Neuronal stem cell (in vitro differentiated cells): ENCODE data around the gene ASZ1.

ENCODE experiments used
- DNase-seq: peaks from one replicate; pipeline ENCODE4 v3.0.0-alpha.2; 2013; ENCODE audit warnings: low spot score
- H2AFZ ChIP-seq: one replicate; pipeline ENCODE4 v1.6.1; 2013; ENCODE audit warnings: mild to moderate bottlenecking, low read length, inconsistent platforms
- H2AK5ac ChIP-seq: 2 replicates; pipeline ENCODE4 v1.6.1; 2013; ENCODE audit warnings: low read depth, mild to moderate bottlenecking, inconsistent platforms, low read length, moderate library complexity, mixed read lengths
- H2BK120ac ChIP-seq: 2 replicates; pipeline ENCODE4 v1.6.1; 2013; ENCODE audit warnings: low read depth, mild to moderate bottlenecking, inconsistent platforms, low read length, moderate library complexity, mixed read lengths
- H2BK12ac ChIP-seq: one replicate; pipeline ENCODE4 v1.6.1; 2013; ENCODE audit warnings: low read length, inconsistent platforms
- H2BK15ac ChIP-seq: 2 replicates; pipeline ENCODE4 v1.6.1; 2013; ENCODE audit warnings: mild to moderate bottlenecking, low read length, inconsistent platforms, mixed read lengths
- H2BK5ac ChIP-seq: one replicate; pipeline ENCODE4 v1.6.1; 2013; ENCODE audit warnings: inconsistent platforms, mild to moderate bottlenecking, low read length, moderate library complexity
- H3K14ac ChIP-seq: one replicate; pipeline ENCODE4 v1.6.1; 2013; ENCODE audit warnings: low read length, inconsistent platforms
- H3K18ac ChIP-seq: 2 replicates; pipeline ENCODE4 v1.6.1; 2013; ENCODE audit warnings: low read length, inconsistent platforms
- H3K23ac ChIP-seq: 2 replicates; pipeline ENCODE4 v1.6.1; 2013; ENCODE audit warnings: low read depth, mild to moderate bottlenecking, mixed read lengths, low read length, inconsistent platforms; ENCODE audit not compliant: poor library complexity
- H3K27ac ChIP-seq: replicated peaks from 3 replicates; pipeline ENCODE4 v1.5.1; 2013; ENCODE audit warnings: low read length, inconsistent platforms
- H3K27me3 ChIP-seq, 3 experiments: 2 replicates each; pipeline ENCODE4 v1.6.1; 2013; ENCODE audit warnings: low read length in 3 of 3, mild to moderate bottlenecking in 2 of 3, inconsistent platforms in 1 of 3, low read depth in 1 of 3, mixed read lengths in 1 of 3, moderate library complexity in 1 of 3; ENCODE audit not compliant: control insufficient read depth in 3 of 3, insufficient read depth in 3 of 3
- H3K36me3 ChIP-seq, 2 donors: replicated peaks in 1 of 2; 2 replicates each; pipeline ENCODE4 v1.6.1; 2013; ENCODE audit warnings: low read length in 2 of 2; ENCODE audit not compliant: control insufficient read depth in 2 of 2, insufficient read depth in 2 of 2
- H3K4ac ChIP-seq: 2 replicates; pipeline ENCODE4 v1.6.1; 2013; ENCODE audit warnings: inconsistent platforms, mild to moderate bottlenecking, low read length, moderate library complexity
- H3K4me1 ChIP-seq, 2 donors: 1 replicate in 1 of 2; 2 replicates in 1 of 2; pipeline ENCODE4 v1.6.1; 2013; ENCODE audit warnings: low read length in 2 of 2, low read depth in 1 of 2; ENCODE audit not compliant: control insufficient read depth in 2 of 2, insufficient read depth in 1 of 2
- H3K4me2 ChIP-seq: one replicate; pipeline ENCODE4 v1.6.1; 2013; ENCODE audit warnings: mild to moderate bottlenecking, low read length, inconsistent platforms; ENCODE audit not compliant: insufficient read depth, poor library complexity, severe bottlenecking
- H3K4me3 ChIP-seq, 2 donors: 2 replicates each; pipeline ENCODE4 v1.5.1; 2013; ENCODE audit warnings: low read length in 2 of 2, mild to moderate bottlenecking in 2 of 2, inconsistent platforms in 1 of 2, moderate library complexity in 1 of 2
- H3K79me1 ChIP-seq: one replicate; pipeline ENCODE4 v1.6.1; 2013; ENCODE audit warnings: low read depth, mild to moderate bottlenecking, inconsistent platforms, low read length, moderate library complexity
- H3K9ac ChIP-seq: one replicate; pipeline ENCODE4 v1.6.1; 2013; ENCODE audit warnings: mild to moderate bottlenecking, low read depth, low read length, inconsistent platforms; ENCODE audit not compliant: poor library complexity
- H3K9me3 ChIP-seq, 2 donors: replicated peaks in 1 of 2; 2 replicates each; pipeline versions ENCODE3 to v1.6.1; 2013; ENCODE audit warnings: low read length in 2 of 2, mild to moderate bottlenecking in 2 of 2, inconsistent platforms in 1 of 2, low read depth in 1 of 2, mixed read lengths in 1 of 2, moderate library complexity in 1 of 2; ENCODE audit not compliant: control insufficient read depth in 2 of 2, insufficient read depth in 1 of 2
- H4K8ac ChIP-seq: one replicate; pipeline ENCODE4 v1.6.1; 2013; ENCODE audit warnings: low read depth, mild to moderate bottlenecking, inconsistent platforms, low read length, moderate library complexity
- H4K91ac ChIP-seq: one replicate; pipeline ENCODE4 v1.6.1; 2013; ENCODE audit warnings: low read length, low read depth, mild to moderate bottlenecking, inconsistent platforms; ENCODE audit not compliant: poor library complexity
- WGBS, 2 donors: extraction: QIAGEN DNeasy Blood & Tissue Kit; methylation state at CpG; one replicate each; pipeline ENCODE4 v1.1.7; 2013; ENCODE audit warnings: missing lambda C conversion rate in 2 of 2, mixed read lengths in 1 of 2; ENCODE audit not compliant: insufficient read length in 2 of 2, insufficient replicate concordance in 1 of 2; ENCODE audit errors: extremely low coverage in 2 of 2; 5-methylcytosine and 5-hydroxymethylcytosine counted together

ASZ1 gene

DNA sequence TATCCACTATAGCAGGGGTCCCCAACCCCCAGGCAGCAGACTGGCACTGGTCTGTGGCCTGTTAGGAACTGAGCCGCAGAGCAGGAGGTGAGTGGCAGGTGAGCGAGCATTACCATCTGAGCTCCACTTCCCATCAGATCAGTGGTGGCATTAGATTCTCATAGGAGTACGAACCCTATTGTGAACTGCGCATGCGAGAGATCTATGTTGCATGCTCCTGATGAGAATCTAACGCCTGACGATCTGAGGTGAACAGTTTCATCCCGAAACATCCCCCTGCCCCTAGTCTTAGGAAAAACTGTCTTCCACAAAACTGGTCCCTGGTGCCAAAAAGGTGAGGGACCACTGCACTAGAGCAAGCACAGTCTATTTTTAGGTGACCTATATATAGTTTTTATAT is 23.6 kb downstream of the ASZ1 start:
- H3K23ac ChIP-seq, result no peak overlapping the region
- no peaks in the 10 kb centered on the region for H3K27me3 ChIP-seq
- no peaks in the 10 kb centered on the region for H3K79me1 ChIP-seq
- no peak overlapping the region for H2BK12ac ChIP-seq
- H2AK5ac ChIP-seq, result no peak overlapping the region
- no peak overlapping the region for H3K18ac ChIP-seq
- H3K4me2 ChIP-seq, result no peak overlapping the region
- no CpG with 5 or more reads among the region's 8 CpGs for WGBS, 2 donors
- H3K4ac ChIP-seq, result no peak overlapping the region
- no peaks in the 10 kb centered on the region for H3K36me3 ChIP-seq
- H4K8ac ChIP-seq, result no peak overlapping the region
- H3K4me3 ChIP-seq, result no peak overlapping the region
- no peak for DNase-seq
- H3K9ac ChIP-seq, result no peak overlapping the region
- H3K9me3 ChIP-seq, result no peaks in the 10 kb centered on the region
- H3K27ac ChIP-seq, result no peak overlapping the region
- H2AFZ ChIP-seq, result no peak overlapping the region
- H2BK120ac ChIP-seq, result no peak overlapping the region
- no peaks in the 10 kb centered on the region for H3K4me1 ChIP-seq
- no peak overlapping the region for H3K14ac ChIP-seq
- H2BK15ac ChIP-seq, result no peak overlapping the region
- H2BK5ac ChIP-seq, result no peak overlapping the region
- no peak overlapping the region for H4K91ac ChIP-seq

DNA sequence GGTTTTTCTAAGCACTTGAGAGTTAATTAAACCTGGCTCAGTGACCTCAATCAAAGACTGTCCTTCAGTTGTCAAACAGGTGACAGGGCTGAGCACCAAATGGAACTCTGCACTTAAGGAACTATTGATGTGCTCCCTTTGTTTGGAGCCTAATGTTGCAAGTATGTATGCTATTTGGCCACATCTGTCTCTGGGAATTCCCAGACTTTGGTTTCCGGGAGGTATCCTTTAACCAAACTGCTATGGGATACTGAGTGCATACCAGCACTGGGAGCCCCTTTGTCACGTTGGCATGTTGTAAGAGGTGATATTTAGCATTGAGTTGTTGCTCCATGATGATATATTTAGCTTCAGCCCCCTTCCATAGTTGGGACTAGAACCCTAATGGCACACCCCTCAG is 25.2 kb downstream of the ASZ1 start:
- H3K4me1 ChIP-seq, result no peaks in the 10 kb centered on the region
- no peak overlapping the region for H2AK5ac ChIP-seq
- no peaks in the 10 kb centered on the region for H3K79me1 ChIP-seq
- H3K9ac ChIP-seq, result no peak overlapping the region
- no peak overlapping the region for H3K14ac ChIP-seq
- no CpG with 5 or more reads among the region's 2 CpGs for WGBS, 2 donors
- H3K23ac ChIP-seq, result no peak overlapping the region
- no peaks in the 10 kb centered on the region for H3K27me3 ChIP-seq
- no peak overlapping the region for H3K4me3 ChIP-seq
- H4K91ac ChIP-seq, result no peak overlapping the region
- DNase-seq, result no peak
- no peak overlapping the region for H2BK120ac ChIP-seq
- no peak overlapping the region for H3K4ac ChIP-seq
- no peak overlapping the region for H4K8ac ChIP-seq
- H2AFZ ChIP-seq, result no peak overlapping the region
- no peak overlapping the region for H3K4me2 ChIP-seq
- H3K27ac ChIP-seq, result no peak overlapping the region
- H3K18ac ChIP-seq, result no peak overlapping the region
- no peaks in the 10 kb centered on the region for H3K36me3 ChIP-seq
- H3K9me3 ChIP-seq, result no peaks in the 10 kb centered on the region
- H2BK5ac ChIP-seq, result no peak overlapping the region
- H2BK15ac ChIP-seq, result no peak overlapping the region
- no peak overlapping the region for H2BK12ac ChIP-seq

DNA sequence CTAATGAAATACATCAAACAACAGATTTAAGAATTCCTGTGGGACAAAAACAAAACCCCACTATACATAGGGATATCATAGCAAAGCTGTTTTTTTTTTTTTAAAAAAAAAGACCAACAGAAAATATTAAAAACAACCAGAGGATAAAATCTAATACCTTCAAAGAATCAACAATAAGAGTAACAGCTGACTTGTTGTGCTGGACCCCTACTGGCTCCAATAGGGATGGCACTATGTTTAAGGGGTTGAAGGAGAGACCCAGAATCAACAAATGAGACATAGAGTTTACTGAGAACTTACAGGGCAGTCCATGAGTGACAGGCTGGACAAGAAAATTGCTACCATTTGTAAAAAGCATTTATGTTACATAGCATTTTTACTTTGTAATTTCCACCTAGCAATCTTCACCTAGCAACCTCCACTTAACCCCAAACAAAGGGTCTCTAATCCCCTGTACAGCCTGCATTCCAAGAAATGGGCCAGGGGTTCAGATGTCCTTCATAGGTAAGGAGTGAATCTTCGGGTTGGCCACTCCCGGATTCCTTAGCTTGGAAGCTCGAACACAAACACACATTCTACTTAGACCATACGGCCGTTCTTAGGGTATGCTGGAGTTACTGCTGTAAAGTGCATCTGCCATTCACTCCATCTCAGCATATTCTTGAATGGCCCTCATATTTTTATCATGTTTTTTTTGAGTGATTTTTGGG is 25.8 kb downstream of the ASZ1 start:
- no peak overlapping the region for H3K14ac ChIP-seq
- H2BK5ac ChIP-seq, result no peak overlapping the region
- no peak overlapping the region for H2BK15ac ChIP-seq
- H2AFZ ChIP-seq, result no peak overlapping the region
- H3K4me3 ChIP-seq, result no peak overlapping the region
- no peak overlapping the region for H3K18ac ChIP-seq
- WGBS, 2 donors, result no CpG with 5 or more reads among the region's 5 CpGs
- no peaks in the 10 kb centered on the region for H3K9me3 ChIP-seq
- no peaks in the 10 kb centered on the region for H3K27me3 ChIP-seq
- no peak overlapping the region for H3K23ac ChIP-seq
- H2BK120ac ChIP-seq, result no peak overlapping the region
- H2AK5ac ChIP-seq, result no peak overlapping the region
- no peaks in the 10 kb centered on the region for H3K36me3 ChIP-seq
- H3K27ac ChIP-seq, result no peak overlapping the region
- H3K4me1 ChIP-seq, result no peaks in the 10 kb centered on the region
- H2BK12ac ChIP-seq, result no peak overlapping the region
- no peak overlapping the region for H4K91ac ChIP-seq
- DNase-seq, result no peak
- no peak overlapping the region for H3K9ac ChIP-seq
- H3K4ac ChIP-seq, result no peak overlapping the region
- H3K4me2 ChIP-seq, result no peak overlapping the region
- no peaks in the 10 kb centered on the region for H3K79me1 ChIP-seq
- no peak overlapping the region for H4K8ac ChIP-seq

DNA sequence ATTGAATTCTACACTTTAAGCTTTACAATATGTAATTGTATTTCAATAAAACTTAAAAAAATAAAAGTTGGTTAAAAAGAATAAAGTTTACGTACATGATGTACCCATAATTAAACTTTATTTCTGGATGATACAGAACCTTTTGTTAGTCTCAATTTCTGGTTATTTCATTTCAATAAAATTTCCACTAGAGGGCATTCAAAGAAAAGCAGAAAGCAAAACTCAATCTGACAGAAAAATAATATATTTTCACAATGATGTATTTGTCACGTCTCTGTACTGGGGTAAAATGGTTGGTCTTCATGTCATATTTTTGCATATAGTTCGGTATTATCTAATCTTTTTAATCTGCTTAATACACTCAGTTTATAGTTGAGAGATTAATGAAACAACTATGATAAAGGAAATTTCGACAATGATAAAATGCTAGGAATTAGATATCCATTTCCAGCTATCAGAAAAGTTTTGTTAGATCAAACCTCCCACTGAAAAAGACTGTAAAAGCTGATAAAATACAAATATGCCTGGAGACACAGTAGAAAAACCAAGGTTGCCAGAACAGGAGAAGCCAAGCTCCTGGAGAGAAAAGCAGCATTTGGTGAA is 27.4 kb downstream of the ASZ1 start:
- Histone ChIP-seq H4K91ac (no peak overlapping the region), H3K14ac (no peak overlapping the region), H3K9me3 (no peaks in the 10 kb centered on the region), H3K36me3 (no peaks in the 10 kb centered on the region), H2BK12ac (no peak overlapping the region), H2BK15ac (no peak overlapping the region), H3K4me1 (no peaks in the 10 kb centered on the region), H3K18ac (no peak overlapping the region), H2BK120ac (no peak overlapping the region), H4K8ac (no peak overlapping the region), H2AFZ (no peak overlapping the region), H3K27me3 (no peaks in the 10 kb centered on the region), H2AK5ac (no peak overlapping the region), H3K23ac (no peak overlapping the region), H3K9ac (no peak overlapping the region), H3K79me1 (no peaks in the 10 kb centered on the region), H3K4me2 (no peak overlapping the region), H3K27ac (no peak overlapping the region), H3K4ac (no peak overlapping the region), H2BK5ac (no peak overlapping the region), H3K4me3 (no peak overlapping the region)
- no peak for DNase-seq
- WGBS, 2 donors, result no CpG with 5 or more reads among the region's 4 CpGs
